SHP77 (cell line): ENCODE data around the gene COL18A1.
"Not testable (repeated sequence)": the region's sequence is repeated elsewhere in the genome, so short reads cannot be mapped to it uniquely, and the experiment has no call there.

Source experiments
- DNase-seq, 2 experiments: peaks; one replicate each; lab custom pipeline; 2025; lab: John Stamatoyannopoulos, UW

The COL18A1 gene

DNA sequence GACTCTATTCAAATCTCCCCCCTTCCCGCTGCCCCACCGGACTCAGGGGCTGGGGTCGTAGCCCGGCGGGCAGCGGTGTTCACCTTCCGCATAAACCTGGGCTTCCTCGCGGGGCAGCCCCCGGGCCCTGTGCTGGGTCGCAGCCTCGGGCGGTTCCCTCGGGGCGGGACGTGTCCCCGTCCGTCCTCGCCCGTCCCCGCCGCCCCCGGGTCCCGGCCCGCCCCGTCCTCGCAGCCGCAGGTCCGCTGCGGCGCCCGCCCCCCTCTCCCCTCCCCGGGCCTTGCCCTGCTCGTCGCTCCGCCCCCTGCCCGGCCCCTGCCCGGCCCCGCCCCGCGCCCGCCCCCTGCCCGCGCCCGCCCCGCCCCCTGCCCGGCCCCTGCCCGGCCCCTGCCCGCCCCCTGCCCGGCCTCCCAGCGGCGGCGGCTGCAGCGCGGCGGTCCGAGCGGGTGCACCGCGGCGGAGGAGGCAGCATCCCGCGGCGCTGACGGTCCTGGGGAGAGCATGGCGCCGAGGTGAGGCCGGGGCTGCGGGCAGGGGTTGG, at the start of gene COL18A1:
Gene COL18A1 (plus strand): TSS at position 436 of the 541 bp plus-strand sequence. CDS start 66 bp downstream, at position 502.
- DNase-seq: no peak

DNA sequence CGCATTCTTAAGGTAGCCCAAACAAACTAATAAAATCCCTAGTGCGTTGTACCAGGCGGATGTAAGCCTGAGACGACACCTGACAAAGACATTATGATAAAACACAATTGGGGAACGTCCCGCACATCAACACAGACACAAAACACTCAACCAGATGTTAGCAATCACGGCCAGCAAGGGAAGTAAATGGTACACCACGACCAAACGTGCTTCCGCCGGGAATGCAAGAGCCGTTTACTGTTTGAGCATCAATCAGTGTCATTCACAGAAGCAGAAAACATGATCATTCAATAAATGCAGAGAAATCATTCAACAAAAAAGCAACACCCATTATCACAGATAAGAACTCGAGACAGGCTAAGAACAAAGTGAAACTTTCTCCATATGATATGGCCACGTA, 49.4 kb upstream of the COL18A1 start:
- no peak for DNase-seq

DNA sequence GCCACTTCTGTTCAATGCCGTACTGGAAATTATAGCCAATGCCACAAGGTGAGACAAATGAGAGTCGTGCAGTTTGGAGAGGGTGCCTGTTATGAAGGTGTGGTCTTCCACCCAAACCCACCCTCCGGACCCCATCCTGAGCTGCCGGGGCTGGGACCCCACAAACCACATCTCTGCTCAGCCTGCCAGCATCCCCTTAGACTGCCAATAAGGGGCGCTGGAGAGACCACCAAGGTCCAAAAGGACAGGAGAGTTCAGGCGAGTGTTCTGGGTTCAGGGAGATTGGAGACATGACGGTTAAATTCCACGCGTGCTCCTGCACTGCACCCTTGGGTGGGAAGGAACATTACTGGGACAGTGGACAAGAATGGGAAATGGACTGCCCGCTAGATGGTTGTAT, 48.7 kb upstream of the COL18A1 start:
- no peak for DNase-seq

DNA sequence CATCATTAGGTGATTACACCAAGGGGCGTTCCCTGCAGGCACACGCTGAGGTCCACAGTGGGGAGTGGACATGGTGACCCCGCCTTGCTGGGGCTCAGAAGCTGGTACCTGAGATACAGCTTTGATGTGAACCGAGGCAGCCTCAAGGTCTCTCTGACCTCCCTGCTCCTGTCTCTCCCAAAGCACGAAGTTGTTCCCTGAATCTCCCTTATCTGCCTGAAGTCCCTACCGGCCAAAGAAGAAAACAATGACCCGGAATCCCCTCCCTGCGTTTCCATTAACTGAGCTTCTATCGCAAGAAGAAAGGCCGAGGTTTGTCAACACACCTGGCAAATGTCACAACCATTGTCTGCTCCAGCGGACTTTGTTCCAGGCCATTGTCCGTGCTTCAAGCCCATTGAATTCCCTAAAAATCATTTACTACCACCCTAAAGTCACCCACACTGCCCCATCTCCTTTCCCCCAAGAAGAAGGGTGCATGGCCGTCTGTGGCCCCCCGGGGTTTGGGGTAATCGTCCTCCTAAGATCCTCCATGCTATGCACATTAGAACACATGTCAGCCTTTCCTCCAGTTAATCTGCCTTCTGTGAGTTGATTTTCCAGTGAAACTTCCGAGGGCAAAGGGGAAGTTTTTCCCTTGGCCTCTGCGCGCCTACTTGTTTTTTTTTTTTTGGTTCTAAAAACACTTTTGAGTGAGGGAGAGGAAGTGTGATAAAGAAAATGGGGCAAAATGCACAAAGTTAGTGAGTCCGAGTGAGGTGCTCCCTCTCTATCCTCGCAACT, 48.1 kb upstream of the COL18A1 start:
- no peak for DNase-seq

DNA sequence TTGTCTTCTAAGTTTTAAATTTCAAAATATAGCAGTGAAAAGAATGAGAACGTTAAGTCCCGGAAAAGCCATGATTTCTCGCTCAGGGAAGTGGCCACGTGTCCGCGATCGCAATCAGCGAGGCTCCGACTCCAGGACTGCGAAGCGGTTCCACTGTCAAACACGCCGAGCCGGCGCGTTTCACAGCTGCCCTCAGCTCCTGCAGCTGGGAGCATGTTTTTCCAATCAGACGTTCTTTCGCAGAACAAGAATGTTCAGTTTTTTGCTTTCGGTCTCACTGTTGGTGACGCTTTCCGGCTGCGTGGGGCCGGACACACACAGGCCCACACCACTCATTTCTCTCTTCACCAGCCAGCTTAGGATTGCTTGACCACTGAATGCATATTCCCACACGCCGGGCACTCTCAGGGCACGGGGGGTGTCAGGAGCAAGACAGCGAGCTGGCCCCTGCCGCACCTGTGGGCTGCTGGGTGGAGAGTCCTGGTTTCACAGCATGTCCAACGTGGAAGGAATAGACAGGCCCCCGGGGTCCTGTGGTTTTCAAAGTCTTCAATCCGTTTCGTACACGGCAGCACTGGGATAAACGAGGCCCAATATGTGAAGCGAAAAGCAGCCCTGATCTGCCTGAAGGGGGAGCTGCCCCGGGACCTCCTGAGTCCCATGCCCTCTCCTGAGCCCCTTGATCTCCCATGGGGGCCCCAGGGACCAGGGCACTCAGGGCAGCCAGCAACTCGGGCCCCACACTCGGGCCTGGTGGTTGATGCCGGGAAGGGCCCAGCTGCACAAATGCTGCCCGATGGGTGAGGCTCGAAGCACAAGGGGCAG, 47.3 kb upstream of the COL18A1 start:
- DNase-seq: no peak

DNA sequence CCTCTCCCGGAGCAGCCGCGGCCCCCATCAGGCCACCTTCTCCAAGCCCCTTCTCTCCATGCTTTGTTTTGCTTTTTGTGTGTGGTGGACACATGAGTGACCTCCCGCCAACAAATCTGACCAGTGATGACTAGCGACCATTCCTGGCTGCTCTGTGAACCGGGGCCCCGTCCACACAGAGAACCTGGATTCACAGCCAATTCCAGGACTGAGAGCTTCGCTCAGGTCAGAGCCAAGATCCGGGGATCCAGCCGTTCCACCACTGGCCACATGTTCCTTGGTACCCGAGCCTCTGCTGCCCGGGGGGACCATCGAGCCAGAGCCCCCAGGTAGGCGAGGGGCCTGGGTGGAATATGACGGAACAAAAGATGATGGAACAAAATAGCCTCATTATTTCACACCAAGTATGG, 46.7 kb upstream of the COL18A1 start:
- DNase-seq: no peak

DNA sequence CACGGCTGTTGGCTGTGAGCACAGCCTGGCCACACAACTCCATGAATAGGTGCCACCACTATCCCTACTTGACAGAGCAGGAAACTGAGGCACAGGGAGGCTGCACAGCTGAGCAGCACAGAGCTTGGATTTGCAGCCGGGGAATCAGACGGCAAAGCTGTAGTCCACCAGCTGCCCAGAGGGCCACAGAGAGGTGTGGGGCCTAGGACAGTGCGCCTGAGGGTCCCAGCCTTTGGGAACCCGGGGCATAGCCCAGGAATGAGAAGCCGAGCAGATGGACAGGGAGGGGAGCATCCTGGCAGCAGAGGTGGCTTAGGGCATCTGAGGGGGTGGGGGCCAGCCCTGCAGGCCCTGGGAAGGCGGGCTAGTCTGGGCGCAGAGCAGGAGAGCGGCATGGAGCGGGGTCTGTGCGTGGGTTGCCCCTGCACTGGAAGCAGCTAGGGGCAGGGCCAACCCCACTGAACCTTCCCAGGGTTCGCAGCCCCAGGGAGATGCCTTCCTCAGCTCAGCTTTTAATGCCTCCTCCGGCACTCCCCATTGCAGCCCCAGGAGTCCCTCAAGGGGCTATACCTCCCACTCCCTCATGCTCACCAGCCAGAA, 46.2 kb upstream of the COL18A1 start:
- DNase-seq: no peak

DNA sequence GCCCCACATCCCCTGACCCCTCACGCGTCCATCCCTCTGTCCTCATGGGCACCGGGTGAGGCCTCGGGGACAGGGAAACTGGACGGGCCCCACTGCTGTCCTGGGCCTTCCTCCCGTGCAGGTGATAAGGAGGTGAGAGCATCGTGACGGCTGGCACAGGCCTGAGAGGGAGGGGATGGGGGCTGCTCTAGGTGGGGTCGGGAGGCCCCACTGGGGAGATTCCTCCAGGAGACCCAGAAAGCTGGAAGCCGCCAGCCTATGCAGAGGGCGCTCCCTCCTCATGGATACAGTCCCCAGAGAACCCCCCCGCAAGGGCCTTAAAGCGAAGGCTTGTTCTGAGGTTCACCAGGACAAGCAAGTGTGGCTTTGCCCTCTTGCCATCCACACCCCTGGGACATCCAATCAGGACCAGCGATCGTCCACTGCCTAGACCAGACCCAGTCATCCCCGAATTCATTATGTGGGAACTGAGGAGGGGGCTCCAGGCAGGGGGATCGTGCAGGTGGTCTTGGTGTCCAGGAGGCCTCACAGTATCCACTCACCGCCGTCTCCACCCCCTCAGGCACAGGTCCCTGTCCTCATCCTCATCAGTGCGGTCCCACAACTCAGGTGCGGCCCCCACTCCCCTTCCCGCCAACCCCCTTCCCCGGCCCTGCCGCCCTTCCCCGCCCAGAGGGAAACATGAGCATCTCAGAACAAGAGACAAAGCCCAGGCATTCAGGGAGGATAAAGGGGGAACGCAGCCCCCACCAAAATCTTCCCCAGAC, 45.3 kb upstream of the COL18A1 start:
- DNase-seq: no peak

DNA sequence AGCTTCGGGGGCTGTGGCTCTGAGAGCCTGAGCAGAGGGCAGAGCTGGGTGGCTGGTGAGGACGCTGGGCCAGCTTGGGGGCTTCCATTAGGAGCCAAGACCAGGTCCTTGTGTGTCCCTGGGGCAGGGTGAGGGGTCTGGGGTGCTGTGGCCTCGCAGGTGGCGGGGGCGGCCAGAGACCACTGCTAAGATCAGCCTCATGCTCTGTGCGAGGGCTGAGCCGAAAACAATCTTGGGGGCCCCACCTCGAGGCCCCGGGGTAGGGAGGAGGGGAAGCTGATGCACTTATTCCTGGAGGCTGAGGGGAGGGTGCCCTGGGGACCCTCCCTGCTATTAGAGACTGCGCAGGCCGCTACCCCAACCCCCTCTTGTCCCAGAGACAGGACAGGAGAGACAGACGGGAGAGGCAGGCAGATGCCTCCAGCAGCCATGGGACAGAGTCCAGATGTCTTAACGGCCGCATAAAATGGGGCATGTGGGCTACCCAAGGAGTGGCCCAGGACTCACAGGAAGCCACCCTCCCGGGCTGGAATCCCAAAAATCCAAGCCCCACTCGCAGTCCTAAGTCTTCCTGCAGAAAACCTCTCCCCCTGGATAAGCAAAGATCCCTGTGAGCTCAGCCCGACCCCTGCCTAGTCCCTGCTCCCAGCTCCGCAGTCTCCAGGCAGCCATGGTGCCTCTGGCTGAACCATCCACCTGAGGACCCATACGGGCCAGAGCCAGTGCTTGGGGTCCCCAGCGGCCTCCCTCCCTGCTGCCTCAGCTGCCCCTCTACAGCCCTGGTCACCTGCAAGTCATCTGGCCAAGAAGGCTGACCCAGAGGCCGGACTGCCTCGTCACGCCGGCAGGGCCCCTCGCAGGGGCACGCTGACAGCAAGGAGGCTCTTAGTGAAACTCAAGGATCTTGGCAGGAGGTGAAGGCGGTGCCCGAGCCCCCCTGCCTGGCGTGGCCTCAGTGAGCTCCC, 43.6 kb upstream of the COL18A1 start:
- DNase-seq: no peak

DNA sequence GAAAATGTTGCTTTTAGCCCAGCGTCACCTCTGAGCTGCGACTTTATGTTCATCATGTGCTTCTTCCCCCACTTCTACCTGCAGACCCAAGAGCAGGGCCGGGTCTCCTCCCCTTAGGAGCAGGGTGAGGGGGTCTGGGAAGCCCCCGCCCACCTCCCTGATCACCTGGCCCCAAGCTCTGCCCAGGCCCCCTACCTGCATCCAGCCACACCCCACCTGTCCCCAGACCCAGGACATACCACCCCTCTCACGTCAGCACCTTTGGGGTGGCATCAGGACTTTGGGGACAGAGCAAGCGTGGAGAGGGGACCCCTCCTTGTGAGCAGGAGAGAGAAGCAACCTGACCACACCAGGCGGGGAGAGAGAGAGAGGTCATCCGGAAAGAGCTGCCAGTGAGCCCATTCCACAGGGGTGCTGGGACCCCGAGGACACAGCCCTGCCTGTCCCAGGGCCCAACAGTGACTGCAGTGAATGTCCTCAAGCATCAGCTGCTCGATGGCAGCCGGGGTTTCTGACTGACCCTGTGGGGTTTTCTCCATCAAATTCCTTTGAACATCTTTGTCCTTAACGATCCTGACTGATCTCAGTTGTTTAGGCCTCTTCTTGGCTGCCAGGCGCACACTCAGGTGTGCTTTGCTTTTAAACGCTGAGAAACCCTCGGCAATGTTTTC, 42.8 kb upstream of the COL18A1 start:
- DNase-seq: no peak

DNA sequence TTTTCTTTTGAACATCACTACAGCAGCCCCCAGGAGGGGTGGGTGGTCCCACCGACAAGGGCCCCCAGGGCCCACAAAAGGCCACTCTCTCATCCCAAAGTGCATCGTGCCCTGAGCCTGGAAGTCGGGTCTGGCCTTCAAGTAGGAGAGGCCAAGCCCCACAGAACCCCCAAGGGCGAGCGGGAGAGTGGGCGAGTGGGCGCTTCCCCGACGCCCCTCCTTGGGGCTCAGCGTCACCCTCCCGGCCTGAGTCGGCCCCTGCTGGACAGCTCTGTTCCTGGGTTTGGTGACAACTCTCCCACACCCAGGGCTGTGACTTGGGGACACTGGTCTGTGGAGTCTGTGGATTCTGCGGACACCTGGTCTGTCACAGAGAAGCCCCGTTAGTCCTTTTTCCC, 42.2 kb upstream of the COL18A1 start:
- no peak for DNase-seq

DNA sequence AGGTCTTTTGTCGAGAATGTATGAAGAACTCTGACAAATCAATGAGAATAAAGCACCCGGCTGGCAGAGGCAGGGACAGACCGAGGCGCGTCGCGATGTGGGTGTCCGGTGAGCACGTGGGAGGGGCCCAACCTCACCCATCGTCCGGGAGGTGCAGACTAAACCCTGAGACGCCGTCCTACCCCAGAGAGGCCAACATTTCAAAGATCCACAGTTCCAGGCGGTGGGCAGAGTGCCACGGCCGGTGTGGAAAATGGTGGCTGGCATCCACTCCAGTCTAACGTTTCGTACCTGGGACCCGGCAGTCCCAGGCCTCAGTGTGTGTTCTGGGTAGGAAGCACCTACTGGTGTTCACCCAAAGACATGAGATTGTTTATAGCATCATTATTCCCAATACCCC, 41.7 kb upstream of the COL18A1 start:
- DNase-seq: not testable (repeated sequence)

DNA sequence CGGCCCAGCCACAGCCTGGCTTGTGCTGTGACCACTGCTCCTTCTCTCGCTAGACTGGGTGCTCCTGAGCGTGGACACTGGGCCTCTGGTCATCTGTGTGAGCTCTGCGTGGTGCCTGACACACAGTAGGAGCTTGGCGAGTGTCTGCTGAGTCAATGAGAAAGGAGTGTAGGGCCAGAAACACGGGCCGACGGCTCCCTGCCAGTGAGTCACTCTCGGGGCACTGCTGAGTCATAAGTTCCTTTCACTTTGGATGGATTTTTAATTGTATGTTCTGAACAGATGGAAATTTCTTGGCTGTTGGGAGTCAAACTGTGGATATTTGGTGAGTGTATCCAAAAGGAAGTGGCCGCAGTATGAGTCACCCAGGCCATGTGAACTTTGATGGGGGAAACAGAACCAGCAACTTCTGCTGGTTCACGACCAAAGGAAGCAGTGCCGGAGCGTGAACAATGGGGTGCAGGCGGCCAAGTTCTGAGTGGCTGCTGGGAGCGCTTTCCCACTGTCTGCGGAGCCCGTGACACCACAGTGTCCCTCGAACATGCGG, 41.0 kb upstream of the COL18A1 start:
- no peak for DNase-seq

DNA sequence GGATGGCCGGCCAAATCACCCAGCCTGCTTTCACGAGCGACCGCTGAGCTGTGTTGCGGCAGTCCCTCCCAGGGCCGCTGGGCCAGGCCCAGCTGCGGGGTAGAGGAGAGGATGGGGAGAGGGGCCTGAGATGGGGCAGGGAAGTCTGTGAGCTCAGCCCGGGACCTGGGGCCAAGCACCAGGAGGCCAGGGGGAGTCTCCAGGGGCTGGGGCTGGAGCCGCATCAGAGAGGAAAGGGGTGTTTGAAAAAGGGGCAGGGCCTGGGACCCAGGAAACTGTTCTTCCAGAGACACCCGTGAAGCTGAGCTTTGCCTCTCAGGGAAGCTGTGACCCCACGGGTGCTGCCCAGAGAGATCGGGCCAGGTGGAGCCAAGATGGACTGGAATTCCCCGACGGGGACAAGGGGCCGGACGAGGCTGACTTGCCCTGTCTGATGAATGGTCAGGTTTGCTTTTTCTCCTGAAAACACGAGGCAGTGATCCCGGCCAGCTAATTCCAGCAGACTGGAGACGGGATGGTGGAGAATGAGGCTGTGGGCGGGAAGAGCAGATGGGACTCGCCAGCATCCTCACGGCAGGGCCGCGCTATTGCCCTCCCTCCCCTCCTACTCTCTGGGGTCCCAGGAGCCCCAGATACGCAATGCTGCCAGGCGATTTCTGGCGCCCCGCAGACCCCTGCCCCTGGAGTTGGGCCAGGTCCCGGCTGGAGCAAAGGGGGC, 40.3 kb upstream of the COL18A1 start:
- no peak for DNase-seq

DNA sequence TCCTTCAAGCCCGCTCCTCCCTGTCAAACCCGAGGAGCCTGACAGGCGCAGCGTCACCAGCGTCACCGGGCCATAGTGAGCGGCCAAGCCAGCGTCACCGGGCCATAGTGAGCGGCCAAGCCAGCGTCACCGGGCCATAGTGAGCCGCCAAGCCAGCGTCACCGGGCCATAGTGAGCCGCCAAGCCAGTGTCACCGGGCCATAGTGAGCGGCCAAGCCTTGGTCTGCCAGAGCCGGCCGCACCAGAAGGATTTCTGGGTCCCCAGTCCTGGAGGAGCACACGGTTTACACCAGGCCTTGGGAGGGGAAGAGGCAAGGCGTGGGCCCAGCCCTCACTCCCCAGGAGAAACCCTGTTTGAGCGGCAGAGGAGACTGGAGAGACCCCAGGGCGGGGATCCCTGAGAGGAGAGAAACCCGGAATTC, 39.8 kb upstream of the COL18A1 start:
- DNase-seq: no peak

DNA sequence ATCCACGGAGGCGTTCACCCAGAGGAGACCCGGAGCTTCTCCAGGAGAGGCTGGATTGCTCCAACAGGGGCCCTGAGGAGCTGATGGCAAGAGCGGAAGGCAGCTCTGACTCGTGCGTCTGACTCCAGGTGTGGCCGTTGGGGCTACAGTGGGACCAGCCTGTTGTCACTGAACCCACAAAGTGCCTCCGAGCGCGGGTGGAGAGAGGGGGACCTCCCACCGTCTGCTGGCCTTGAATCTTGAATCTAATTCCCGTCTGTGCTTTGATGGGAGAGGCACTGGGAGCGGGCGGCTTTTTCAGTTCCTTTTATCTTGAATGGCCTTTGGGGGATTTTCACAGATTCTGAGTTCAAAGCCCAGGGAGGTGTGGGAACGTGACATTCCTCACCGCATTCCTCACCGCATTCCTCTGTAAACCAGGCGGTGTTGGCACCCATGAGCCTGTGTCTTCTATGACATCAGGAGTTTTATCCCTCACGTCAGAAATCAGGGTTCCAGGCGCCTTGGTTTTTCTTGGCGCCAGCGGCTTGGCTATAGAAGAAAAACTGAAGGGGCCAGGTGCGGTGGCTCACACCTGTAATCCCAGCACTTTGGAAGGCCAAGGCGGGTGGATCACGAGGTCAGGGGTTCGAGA, 39.2 kb upstream of the COL18A1 start:
- no peak for DNase-seq

DNA sequence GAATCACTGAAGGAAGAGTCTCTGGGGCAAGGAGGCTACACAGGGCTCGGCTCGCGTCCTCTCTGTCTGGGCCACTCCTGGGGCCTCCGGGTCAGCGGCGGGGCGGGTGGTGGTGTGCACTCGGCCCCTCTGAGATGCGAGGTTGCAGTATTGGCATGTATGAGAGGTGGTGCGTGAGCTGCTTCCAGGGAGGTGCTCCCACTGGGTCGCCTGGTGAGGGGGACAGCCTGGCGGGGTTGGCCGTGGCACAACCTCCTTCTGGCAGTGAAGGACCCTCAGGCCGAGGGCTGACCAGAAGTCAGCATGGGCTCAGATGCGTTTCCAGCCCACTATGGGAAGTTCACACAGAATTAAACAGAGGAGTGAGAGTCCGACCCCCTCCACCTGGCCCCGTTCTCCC, 38.5 kb upstream of the COL18A1 start:
- DNase-seq: no peak

DNA sequence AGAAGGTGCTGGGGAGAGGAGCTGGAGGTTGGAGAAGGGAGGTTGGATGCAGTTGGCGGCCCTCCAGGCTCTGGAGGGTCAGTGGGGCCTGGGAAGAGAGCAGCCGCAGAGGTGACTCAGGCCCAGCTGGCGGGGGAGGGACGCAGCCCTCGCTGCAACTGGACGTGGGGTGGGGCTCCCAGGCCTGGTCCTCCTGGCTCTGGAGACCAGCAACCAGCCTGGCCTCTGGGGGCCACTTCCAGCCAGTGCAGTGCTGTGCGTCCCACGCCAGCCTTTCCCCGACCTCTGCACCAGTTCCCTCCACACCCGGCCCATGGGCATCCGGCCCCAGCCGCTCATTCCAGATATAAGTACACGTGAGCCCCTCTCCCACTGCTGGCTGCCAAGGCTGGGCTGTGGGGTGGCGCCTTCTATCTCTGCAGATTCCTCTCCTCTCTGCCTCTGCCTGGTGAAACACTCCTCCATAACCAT, 38.0 kb upstream of the COL18A1 start:
- DNase-seq: no peak
